Breast epithelium (tissue), 4 donors: Measurements from ENCODE around the gene CHL1. TPM values are rescaled to one million over a fixed set of nuclear protein-coding genes. Genes with fewer than 3 reads are reported as not detected.

Experiments used
- DNase-seq, 2 donors: peaks; one replicate each; pipeline ENCODE4 v3.0.0-alpha.2; 2019; ENCODE audit warnings: low spot score in 2 of 2
- H3K27ac ChIP-seq, 2 donors: fragments of 200-600 bp; sonication (generic) in 1 of 2; one replicate each; pipeline ENCODE4 v1.5.1; 2016 to 2019; ENCODE audit warnings: mild to moderate bottlenecking in 1 of 2
- H3K27me3 ChIP-seq, 2 donors: fragments of 200-600 bp; sonication (generic) in 1 of 2; one replicate each; pipeline versions ENCODE4 v1.5.1 to v1.6.0; 2017 to 2019; ENCODE audit warnings: control low read depth in 1 of 2, mild to moderate bottlenecking in 1 of 2
- H3K36me3 ChIP-seq: fragments of 200-600 bp; one replicate; pipeline ENCODE4 v1.5.1; 2019
- H3K4me1 ChIP-seq, 2 donors: fragments of 200-600 bp; sonication (generic); one replicate each; pipeline ENCODE4 v1.5.1; 2016 to 2019; ENCODE audit warnings: control low read depth in 1 of 2
- H3K4me3 ChIP-seq, 3 donors: fragments of 200-600 bp; sonication (generic); 1 replicate in 2 of 3; 2 replicates in 1 of 3; pipeline ENCODE4 v1.5.1; 2016 to 2019; ENCODE audit warnings: mild to moderate bottlenecking in 3 of 3, moderate library complexity in 2 of 3
- H3K9me3 ChIP-seq, 2 donors: fragments of 200-600 bp; sonication (generic) in 1 of 2; one replicate each; pipeline ENCODE4 v1.5.1; 2016 to 2019; ENCODE audit warnings: control low read depth in 1 of 2
- CTCF ChIP-seq, 3 donors: fragments of 450-650 bp; IDR thresholded peaks; one replicate each; pipeline ENCODE4 v1.5.1; 2016 to 2017; ENCODE audit warnings: antibody characterized with exemption in 3 of 3, mild to moderate bottlenecking in 3 of 3, moderate library complexity in 3 of 3
- POLR2A ChIP-seq: fragments of 450-650 bp; IDR thresholded peaks from one replicate; pipeline ENCODE4 v1.6.1; 2016; ENCODE audit warnings: antibody characterized with exemption, mild to moderate bottlenecking, moderate library complexity
- POLR2AphosphoS5 ChIP-seq, 3 donors: sonication (generic); formaldehyde crosslinking; IDR thresholded peaks; one replicate each; pipeline ENCODE4 v1.6.1; 2017; ENCODE audit warnings: antibody characterized with exemption in 3 of 3
- intact Hi-C: fragments of 100-400 bp; cut with DNase I; formaldehyde crosslinking; loops from one replicate; pipeline ENCODE4 v1.15.1; 2023; ENCODE audit warnings: low total_unique reads
- total RNA-seq, 3 donors: library from RNA; depleted of rRNA; stranded (reverse); fragments of >200 nt; gene quantifications; one replicate each; pipeline ENCODE4 v1.1.0, GENCODE V29; 2016

CHL1 gene
- total RNA-seq, 3 donors from 2014 or later: 34.8 to 49.8 (median 40.3) TPM

- intact Hi-C loops: no loop called here
- no peaks in the 10 kb centered on the region for H3K27me3 ChIP-seq
- H3K27ac ChIP-seq: no peak overlapping the region
- H3K36me3 ChIP-seq: no peaks in the 10 kb centered on the region
- H3K9me3 ChIP-seq: no peaks in the 10 kb centered on the region
- H3K4me3 ChIP-seq: no peak overlapping the region
- TF ChIP-seq POLR2AphosphoS5 (IDR thresholded peaks at IDR 0.05) (no peak), POLR2A (no peak), CTCF (IDR thresholded peaks at IDR 0.05) (no peak)
- DNase-seq: no peak
- H3K4me1 ChIP-seq: no peaks in the 10 kb centered on the region
Observed at GRCh38 chr3:453106-453505, 256.5 kb downstream of the CHL1 start.

GRCh38 chr3:454986-455385, 258.4 kb downstream of the CHL1 start:
- intact Hi-C loops: no loop called here
- DNase-seq: no peak
- no peaks in the 10 kb centered on the region for H3K27me3 ChIP-seq
- H3K4me1 ChIP-seq: no peaks in the 10 kb centered on the region
- TF ChIP-seq CTCF (IDR thresholded peaks at IDR 0.05): no peak
- TF ChIP-seq POLR2A: no peak
- no peak for TF ChIP-seq POLR2AphosphoS5 (IDR thresholded peaks at IDR 0.05)
- H3K9me3 ChIP-seq: no peaks in the 10 kb centered on the region
- H3K36me3 ChIP-seq: no peaks in the 10 kb centered on the region
- no peak overlapping the region for H3K4me3 ChIP-seq
- H3K27ac ChIP-seq: no peak overlapping the region

GRCh38 chr3:458124-458523, 261.6 kb downstream of the CHL1 start:
- Histone ChIP-seq H3K27me3 (no peaks in the 10 kb centered on the region), H3K4me3 (no peak overlapping the region), H3K9me3 (no peaks in the 10 kb centered on the region), H3K27ac (no peak overlapping the region), H3K4me1 (no peaks in the 10 kb centered on the region), H3K36me3 (no peaks in the 10 kb centered on the region)
- intact Hi-C loops: no loop called here
- no peak for DNase-seq
- no peak for TF ChIP-seq POLR2A
- TF ChIP-seq CTCF (IDR thresholded peaks at IDR 0.05): no peak
- no peak for TF ChIP-seq POLR2AphosphoS5 (IDR thresholded peaks at IDR 0.05)

- intact Hi-C loops: no loop called here
Observed at GRCh38 chr3:458653-459310, 262.2 kb downstream of the CHL1 start.

More at GRCh38 chr3:458653-459310, 262.2 kb downstream of the CHL1 start:
- H3K9me3 ChIP-seq: no peaks in the 10 kb centered on the region
- no peaks in the 10 kb centered on the region for H3K36me3 ChIP-seq
- no peaks in the 10 kb centered on the region for H3K4me1 ChIP-seq
- TF ChIP-seq CTCF (IDR thresholded peaks at IDR 0.05) (no peak), POLR2AphosphoS5 (IDR thresholded peaks at IDR 0.05) (no peak), POLR2A (no peak)
- no peak overlapping the region for H3K27ac ChIP-seq
- no peak overlapping the region for H3K4me3 ChIP-seq
- DNase-seq: no peak
- no peaks in the 10 kb centered on the region for H3K27me3 ChIP-seq
